Breast epithelium (tissue), 4 donors: Measurements from ENCODE around the gene TBX2. TPM values are rescaled to one million over a fixed set of nuclear protein-coding genes. Genes with fewer than 3 reads are reported as not detected.
A peak's percentile ranks its signal among the peaks of the same experiment; 100 is the strongest.

ENCODE experiments used
- DNase-seq, 2 donors: peaks; one replicate each; pipeline ENCODE4 v3.0.0-alpha.2; 2019; ENCODE audit warnings: low spot score in 2 of 2
- H3K27ac ChIP-seq, 2 donors: fragments of 200-600 bp; sonication (generic) in 1 of 2; one replicate each; pipeline ENCODE4 v1.5.1; 2016 to 2019; ENCODE audit warnings: mild to moderate bottlenecking in 1 of 2
- H3K27me3 ChIP-seq, 2 donors: fragments of 200-600 bp; sonication (generic) in 1 of 2; one replicate each; pipeline versions ENCODE4 v1.5.1 to v1.6.0; 2017 to 2019; ENCODE audit warnings: control low read depth in 1 of 2, mild to moderate bottlenecking in 1 of 2
- H3K36me3 ChIP-seq: fragments of 200-600 bp; one replicate; pipeline ENCODE4 v1.5.1; 2019
- H3K4me1 ChIP-seq, 2 donors: fragments of 200-600 bp; sonication (generic); one replicate each; pipeline ENCODE4 v1.5.1; 2016 to 2019; ENCODE audit warnings: control low read depth in 1 of 2
- H3K4me3 ChIP-seq, 3 donors: fragments of 200-600 bp; sonication (generic); 1 replicate in 2 of 3; 2 replicates in 1 of 3; pipeline ENCODE4 v1.5.1; 2016 to 2019; ENCODE audit warnings: mild to moderate bottlenecking in 3 of 3, moderate library complexity in 2 of 3
- H3K9me3 ChIP-seq, 2 donors: fragments of 200-600 bp; sonication (generic) in 1 of 2; one replicate each; pipeline ENCODE4 v1.5.1; 2016 to 2019; ENCODE audit warnings: control low read depth in 1 of 2
- POLR2A ChIP-seq: fragments of 450-650 bp; IDR thresholded peaks from one replicate; pipeline ENCODE4 v1.6.1; 2016; ENCODE audit warnings: antibody characterized with exemption, mild to moderate bottlenecking, moderate library complexity
- POLR2AphosphoS5 ChIP-seq, 3 donors: sonication (generic); formaldehyde crosslinking; IDR thresholded peaks; one replicate each; pipeline ENCODE4 v1.6.1; 2017; ENCODE audit warnings: antibody characterized with exemption in 3 of 3
- intact Hi-C: fragments of 100-400 bp; cut with DNase I; formaldehyde crosslinking; loops from one replicate; pipeline ENCODE4 v1.15.1; 2023; ENCODE audit warnings: low total_unique reads
- total RNA-seq, 3 donors: library from RNA; depleted of rRNA; stranded (reverse); fragments of >200 nt; gene quantifications; one replicate each; pipeline ENCODE4 v1.1.0, GENCODE V29; 2016
- TF ChIP-seq, protein P1 (sequence below), 3 donors: fragments of 450-650 bp; IDR thresholded peaks; one replicate each; pipeline ENCODE4 v1.5.1; 2016 to 2017; ENCODE audit warnings: antibody characterized with exemption in 3 of 3, mild to moderate bottlenecking in 3 of 3, moderate library complexity in 3 of 3

Gene TBX2
- total RNA-seq, 3 donors from 2014 or later: 4.8 to 8.5 (median 5.7) TPM

DNA sequence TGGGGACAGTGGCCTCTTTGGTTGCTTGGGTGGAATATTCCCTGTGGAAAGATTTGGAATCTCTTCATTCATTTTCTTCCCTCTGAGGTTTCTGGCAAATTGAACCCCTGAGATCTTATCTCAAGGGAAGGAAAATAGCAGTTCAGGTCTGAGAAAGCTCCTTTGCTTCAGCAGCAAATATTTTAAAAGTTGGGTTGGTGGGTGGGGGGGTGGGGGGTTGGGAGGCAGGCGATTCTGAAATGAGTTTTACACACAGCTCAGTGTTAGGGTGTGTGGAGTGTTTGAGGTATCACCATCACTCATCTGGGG lies 6.8 kb downstream of the TBX2 start:
- no peak for DNase-seq
- H3K36me3 ChIP-seq: no peaks in the 10 kb centered on the region
- TF ChIP-seq, protein P1, sequence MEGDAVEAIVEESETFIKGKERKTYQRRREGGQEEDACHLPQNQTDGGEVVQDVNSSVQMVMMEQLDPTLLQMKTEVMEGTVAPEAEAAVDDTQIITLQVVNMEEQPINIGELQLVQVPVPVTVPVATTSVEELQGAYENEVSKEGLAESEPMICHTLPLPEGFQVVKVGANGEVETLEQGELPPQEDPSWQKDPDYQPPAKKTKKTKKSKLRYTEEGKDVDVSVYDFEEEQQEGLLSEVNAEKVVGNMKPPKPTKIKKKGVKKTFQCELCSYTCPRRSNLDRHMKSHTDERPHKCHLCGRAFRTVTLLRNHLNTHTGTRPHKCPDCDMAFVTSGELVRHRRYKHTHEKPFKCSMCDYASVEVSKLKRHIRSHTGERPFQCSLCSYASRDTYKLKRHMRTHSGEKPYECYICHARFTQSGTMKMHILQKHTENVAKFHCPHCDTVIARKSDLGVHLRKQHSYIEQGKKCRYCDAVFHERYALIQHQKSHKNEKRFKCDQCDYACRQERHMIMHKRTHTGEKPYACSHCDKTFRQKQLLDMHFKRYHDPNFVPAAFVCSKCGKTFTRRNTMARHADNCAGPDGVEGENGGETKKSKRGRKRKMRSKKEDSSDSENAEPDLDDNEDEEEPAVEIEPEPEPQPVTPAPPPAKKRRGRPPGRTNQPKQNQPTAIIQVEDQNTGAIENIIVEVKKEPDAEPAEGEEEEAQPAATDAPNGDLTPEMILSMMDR (IDR thresholded peaks at IDR 0.05): no peak
- TF ChIP-seq POLR2A: no peak
- TF ChIP-seq POLR2AphosphoS5 (IDR thresholded peaks at IDR 0.05): no peak
- peaks cover 0 to 8% of the 10 kb centered on the region in 2 donors for H3K27me3 ChIP-seq
- intact Hi-C loops: no loop called here
- H3K4me1 ChIP-seq: peaks cover 0 to 3% of the 10 kb centered on the region in 2 donors
- peak overlapping the region; percentile 45 to 78 for H3K27ac ChIP-seq
- H3K4me3 ChIP-seq: no peak overlapping the region
- H3K9me3 ChIP-seq: peaks cover 0 to 4% of the 10 kb centered on the region in 2 donors

DNA sequence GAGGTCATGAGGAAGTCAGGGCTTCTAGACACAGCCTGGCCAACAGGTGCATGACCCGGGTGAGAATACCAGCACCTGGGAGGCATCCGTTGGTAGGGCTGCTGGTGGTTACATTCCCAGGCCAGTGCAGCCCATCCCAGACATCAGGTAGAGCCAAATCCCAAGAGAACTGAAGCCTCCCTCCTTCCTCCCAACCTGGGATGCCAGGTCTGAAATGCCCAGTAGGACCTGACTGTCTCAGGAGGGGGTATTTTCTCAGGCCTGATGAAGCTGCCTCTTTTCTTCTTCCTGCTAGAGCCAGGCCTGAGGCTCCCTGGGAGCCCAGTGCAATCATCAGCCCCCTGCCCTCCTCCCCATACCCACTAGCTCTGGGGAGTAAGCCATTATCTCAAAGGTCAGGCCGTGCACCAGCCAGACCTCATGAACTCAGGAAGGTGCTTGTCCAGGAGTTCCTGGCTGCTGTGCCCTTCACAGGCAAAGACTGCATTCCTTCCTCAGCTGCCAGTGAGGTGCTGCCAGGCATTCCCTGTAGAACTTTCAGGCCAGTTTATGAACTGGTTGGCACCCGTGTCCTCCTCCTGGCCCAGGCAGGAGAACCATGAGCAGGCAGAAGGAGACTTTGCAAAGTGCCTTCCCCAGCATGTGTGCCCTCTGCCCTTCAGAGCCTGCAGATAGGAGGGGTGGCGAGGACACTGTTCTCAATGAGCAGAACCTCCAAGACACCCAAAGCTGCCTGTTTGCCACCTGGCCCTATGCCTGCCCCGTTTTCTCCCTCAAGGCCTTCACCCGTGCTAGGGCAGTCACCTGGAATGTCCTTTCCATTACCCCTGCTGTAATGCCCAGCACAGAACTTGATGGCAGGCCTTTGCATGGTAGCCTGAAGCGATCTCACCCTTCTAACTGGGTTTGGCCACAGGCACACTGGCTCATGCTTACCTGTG lies 7.6 kb downstream of the TBX2 start:
- no peak for TF ChIP-seq POLR2A
- TF ChIP-seq, protein P1 (IDR thresholded peaks at IDR 0.05): no peak
- no peak for TF ChIP-seq POLR2AphosphoS5 (IDR thresholded peaks at IDR 0.05)
- no peaks in the 10 kb centered on the region for H3K36me3 ChIP-seq
- H3K9me3 ChIP-seq: peaks cover 0 to 4% of the 10 kb centered on the region in 2 donors
- H3K27me3 ChIP-seq: peaks cover 0 to 4% of the 10 kb centered on the region in 2 donors
- intact Hi-C loops: no loop called here
- no peak overlapping the region for H3K4me3 ChIP-seq
- H3K27ac ChIP-seq: peak overlapping the region; percentile 0 to 78
- DNase-seq: peak in 1 of 2 donors; percentile 36
- peaks cover 0 to 3% of the 10 kb centered on the region in 2 donors for H3K4me1 ChIP-seq

DNA sequence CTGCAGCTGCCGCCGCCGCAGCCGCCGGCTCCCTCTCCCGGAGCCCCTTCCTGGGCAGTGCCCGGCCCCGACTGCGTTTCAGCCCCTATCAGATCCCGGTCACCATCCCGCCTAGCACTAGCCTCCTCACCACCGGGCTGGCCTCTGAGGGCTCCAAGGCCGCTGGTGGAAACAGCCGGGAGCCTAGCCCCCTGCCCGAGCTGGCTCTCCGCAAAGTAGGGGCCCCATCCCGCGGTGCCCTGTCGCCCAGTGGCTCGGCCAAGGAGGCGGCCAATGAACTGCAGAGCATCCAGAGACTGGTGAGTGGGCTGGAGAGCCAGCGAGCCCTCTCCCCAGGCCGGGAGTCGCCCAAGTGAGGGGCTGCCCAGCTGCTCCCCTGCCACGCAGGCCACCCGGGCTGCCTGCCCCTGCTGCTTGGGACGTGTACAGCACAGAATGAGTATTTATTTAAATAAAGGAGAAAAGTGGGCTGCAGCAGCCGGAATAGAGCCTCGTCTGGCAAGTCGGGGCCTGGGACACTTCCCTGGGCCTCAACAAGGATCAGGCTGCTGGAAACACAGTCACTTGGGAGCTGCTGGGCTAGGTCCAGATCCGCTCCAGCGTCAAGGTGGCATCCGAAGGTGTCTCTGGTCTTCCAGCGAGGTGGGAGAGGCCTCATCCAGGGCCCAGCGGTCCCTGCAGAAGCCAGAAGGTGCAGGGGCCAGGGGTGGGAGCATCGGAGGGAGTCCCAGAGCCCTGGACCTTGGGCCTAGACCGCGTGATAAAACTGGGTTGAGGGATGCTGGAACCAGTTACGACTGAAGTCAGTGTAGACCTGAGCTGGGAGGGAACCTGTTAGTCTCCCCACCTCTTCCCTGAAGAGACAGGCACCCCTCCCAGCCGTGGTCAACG lies 8.8 kb downstream of the TBX2 start:
- Histone ChIP-seq H3K4me1 (peaks cover 0 to 3% of the 10 kb centered on the region in 2 donors), H3K27me3 (peaks cover 0 to 4% of the 10 kb centered on the region in 2 donors), H3K36me3 (no peaks in the 10 kb centered on the region), H3K4me3 (peak overlapping the region; percentile 6 to 73 (median 22)), H3K27ac (peak overlapping the region; percentile 52 to 78), H3K9me3 (peaks cover 0 to 4% of the 10 kb centered on the region in 2 donors)
- peak in 1 of 2 donors; percentile 50 for DNase-seq
- TF ChIP-seq, protein P1 (IDR thresholded peaks at IDR 0.05): no peak
- no peak for TF ChIP-seq POLR2AphosphoS5 (IDR thresholded peaks at IDR 0.05)
- no peak for TF ChIP-seq POLR2A
- intact Hi-C loops: no loop called here

DNA sequence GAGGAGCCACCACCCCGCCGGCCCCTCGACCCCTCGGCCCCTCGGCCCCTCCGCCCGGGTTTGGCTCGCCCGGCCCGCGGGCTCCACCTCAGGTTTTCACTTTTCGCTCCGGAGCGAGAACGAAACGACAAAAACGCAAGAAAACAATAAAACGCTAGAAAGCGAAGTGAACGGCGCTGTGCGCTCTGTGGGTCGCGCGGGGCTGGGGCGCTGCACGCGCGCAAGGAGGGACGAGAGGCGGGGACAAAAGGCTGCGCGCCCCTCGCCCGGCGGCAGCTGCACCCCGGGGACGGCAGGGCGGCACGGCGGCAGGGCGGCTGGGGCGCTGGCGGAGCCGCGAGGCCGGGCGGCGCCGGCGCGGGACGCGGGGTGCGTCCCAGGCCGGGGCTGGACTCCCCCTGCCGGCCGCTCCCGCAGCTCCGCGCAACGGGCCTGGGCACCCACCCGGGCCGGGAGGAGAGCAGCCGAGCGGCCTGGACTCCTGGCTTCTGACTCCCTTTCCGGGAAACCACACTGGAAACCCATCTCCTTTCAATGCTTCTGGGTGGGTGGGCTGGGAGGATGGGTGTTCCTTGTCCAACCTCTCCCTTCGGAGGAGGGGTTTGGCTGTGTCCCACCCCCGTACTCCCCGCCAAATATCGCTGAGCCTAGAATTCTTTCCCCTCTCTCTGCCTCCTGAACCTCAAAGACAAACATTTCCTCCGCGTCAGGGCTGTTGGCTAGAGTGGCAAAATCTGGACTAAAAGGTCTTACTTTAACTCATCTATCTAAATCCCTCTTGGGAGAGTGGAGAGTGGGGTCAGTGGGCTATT lies 9.9 kb downstream of the TBX2 start:
- Histone ChIP-seq H3K27me3 (peaks cover 0 to 4% of the 10 kb centered on the region in 2 donors), H3K36me3 (no peaks in the 10 kb centered on the region), H3K9me3 (peaks cover 0 to 4% of the 10 kb centered on the region in 2 donors), H3K4me1 (peaks cover 0 to 3% of the 10 kb centered on the region in 2 donors), H3K27ac (peak overlapping the region; percentile 52 to 96), H3K4me3 (peak overlapping the region; percentile 53 to 73 (median 69))
- intact Hi-C loops: no loop called here
- peak; percentile 41 to 59 for DNase-seq
- TF ChIP-seq POLR2AphosphoS5 (IDR thresholded peaks at IDR 0.05) (peak in 1 of 3 donors; percentile 9), POLR2A (no peak)
- TF ChIP-seq, protein P1 (IDR thresholded peaks at IDR 0.05): peak in 1 of 3 donors; percentile 74
